ENCODE data around the gene SEMA3E. TPM values are rescaled to one million over a fixed set of nuclear protein-coding genes. Genes with fewer than 3 reads are reported as not detected.

Gene SEMA3E
- total RNA-seq, 4 donors from 2014 or later, result 1.0 to 2.2 (median 2.0) TPM

- Histone ChIP-seq H3K4me1 (no peaks in the 10 kb centered on the region), H3K27me3 (no peaks in the 10 kb centered on the region), H3K4me3 (no peak overlapping the region), H3K9me3 (no peaks in the 10 kb centered on the region), H3K36me3 (no peaks in the 10 kb centered on the region), H3K27ac (no peak overlapping the region)
- no peak for DNase-seq (ENCODE audit: low spot score in 2 of 2)
- 45% methylated on average over 2 of the region's 2 CpGs for WGBS
- TF ChIP-seq CTCF (IDR thresholded peaks at IDR 0.05) (no peak), EP300 (IDR thresholded peaks at IDR 0.05) (no peak), POLR2AphosphoS5 (IDR thresholded peaks at IDR 0.05) (no peak), POLR2A (IDR thresholded peaks at IDR 0.05) (no peak)
Measured at GRCh38 chr7:83414947-83415346, 234.0 kb downstream of the SEMA3E start.

- TF ChIP-seq POLR2A (IDR thresholded peaks at IDR 0.05) (no peak), EP300 (IDR thresholded peaks at IDR 0.05) (no peak)
- DNase-seq (ENCODE audit: low spot score in 2 of 2), result no peak
- no peaks in the 10 kb centered on the region for H3K27me3 ChIP-seq
- no peaks in the 10 kb centered on the region for H3K36me3 ChIP-seq
- no peak overlapping the region for H3K27ac ChIP-seq
- H3K4me1 ChIP-seq, result no peaks in the 10 kb centered on the region
- WGBS, result 37% methylated on average over 4 of the region's 4 CpGs
- no peaks in the 10 kb centered on the region for H3K9me3 ChIP-seq
- no peak overlapping the region for H3K4me3 ChIP-seq
Measured at GRCh38 chr7:83413831-83414230, 235.1 kb downstream of the SEMA3E start.

GRCh38 chr7:83413424-83413823, 235.5 kb downstream of the SEMA3E start:
- no peaks in the 10 kb centered on the region for H3K9me3 ChIP-seq
- no peaks in the 10 kb centered on the region for H3K4me1 ChIP-seq
- no peak for DNase-seq (ENCODE audit: low spot score in 2 of 2)
- no peaks in the 10 kb centered on the region for H3K36me3 ChIP-seq
- no peak overlapping the region for H3K4me3 ChIP-seq
- no peak for TF ChIP-seq POLR2AphosphoS5 (IDR thresholded peaks at IDR 0.05)
- no peak for TF ChIP-seq CTCF (IDR thresholded peaks at IDR 0.05)
- no peak for TF ChIP-seq POLR2A (IDR thresholded peaks at IDR 0.05)
- no peak for TF ChIP-seq EP300 (IDR thresholded peaks at IDR 0.05)
- no peak overlapping the region for H3K27ac ChIP-seq
- H3K27me3 ChIP-seq, result no peaks in the 10 kb centered on the region
- WGBS, result 56% methylated on average over 2 of the region's 2 CpGs

GRCh38 chr7:83410989-83411591, 237.8 kb downstream of the SEMA3E start:
- TF ChIP-seq POLR2AphosphoS5 (IDR thresholded peaks at IDR 0.05) (no peak), CTCF (IDR thresholded peaks at IDR 0.05) (peak; percentile 18 to 40), POLR2A (IDR thresholded peaks at IDR 0.05) (no peak)
- Histone ChIP-seq H3K4me3 (no peak overlapping the region), H3K36me3 (no peaks in the 10 kb centered on the region), H3K9me3 (no peaks in the 10 kb centered on the region), H3K4me1 (no peaks in the 10 kb centered on the region), H3K27me3 (no peaks in the 10 kb centered on the region), H3K27ac (no peak overlapping the region)
- 32% methylated on average over 3 of the region's 3 CpGs for WGBS
- no peak for DNase-seq (ENCODE audit: low spot score in 2 of 2)

GRCh38 chr7:83394776-83395175, 254.2 kb downstream of the SEMA3E start:
- DNase-seq (ENCODE audit: low spot score in 2 of 2), result no peak
- Histone ChIP-seq H3K27ac (no peak overlapping the region), H3K4me1 (no peaks in the 10 kb centered on the region), H3K27me3 (no peaks in the 10 kb centered on the region), H3K9me3 (no peaks in the 10 kb centered on the region), H3K36me3 (no peaks in the 10 kb centered on the region), H3K4me3 (no peak overlapping the region)
- no peak for TF ChIP-seq EP300 (IDR thresholded peaks at IDR 0.05)
- no peak for TF ChIP-seq POLR2AphosphoS5 (IDR thresholded peaks at IDR 0.05)
- TF ChIP-seq CTCF (IDR thresholded peaks at IDR 0.05), result no peak
- no peak for TF ChIP-seq POLR2A (IDR thresholded peaks at IDR 0.05)

GRCh38 chr7:83388436-83388835, 260.5 kb downstream of the SEMA3E start:
- Histone ChIP-seq H3K27me3 (no peaks in the 10 kb centered on the region), H3K4me1 (no peaks in the 10 kb centered on the region), H3K27ac (no peak overlapping the region), H3K36me3 (no peaks in the 10 kb centered on the region), H3K4me3 (no peak overlapping the region), H3K9me3 (no peaks in the 10 kb centered on the region)
- no peak for DNase-seq (ENCODE audit: low spot score in 2 of 2)
- TF ChIP-seq POLR2A (IDR thresholded peaks at IDR 0.05) (no peak), EP300 (IDR thresholded peaks at IDR 0.05) (no peak), CTCF (IDR thresholded peaks at IDR 0.05) (no peak), POLR2AphosphoS5 (IDR thresholded peaks at IDR 0.05) (no peak)

Measured in suprapubic skin (tissue), 4 donors.